K562 (cell line): ENCODE data around the gene PRKRIP1. TPM values are rescaled to one million over a fixed set of nuclear protein-coding genes. Genes with fewer than 3 reads are reported as not detected.

Experiments used
- ATAC-seq: fragments of 200-7000 bp; cut with Tn5 transposase; 3 replicates; pipeline ENCODE4 v1.9.1; 2020; ENCODE audit warnings: moderate library complexity
- BruUV-seq: library from RNA; stranded (reverse); fragments of 400-500 nt; replicated peaks from 2 replicates; lab custom pipeline; 2021; lab: Mats Ljungman, UMichigan
- CTCF ChIA-PET: fragments of 300-600 bp; formaldehyde crosslinking; extraction: SDS; loops from one replicate; lab custom pipeline; 2021; ENCODE audit warnings: low intra/inter-chr PET ratio; lab: Yijun Ruan, JAX
- POLR2A ChIA-PET: fragments of 300-600, 350-650 bp; sonication (Branson Sonifier 250); formaldehyde crosslinking; extraction: SDS; loops from one replicate; lab custom pipeline; 2021; ENCODE audit warnings: antibody characterized with exemption, inconsistent platforms; lab: Yijun Ruan, JAX
- DNase-seq, 4 experiments: peaks; one replicate each; pipeline versions ENCODE4 v3.0.0 to v3.0.0-alpha.2; 2011 to 2018; ENCODE audit warnings: low spot score in 3 of 4, mixed read lengths in 3 of 4; ENCODE audit errors: extremely low read depth in 1 of 4
- FAIRE-seq: peaks from 2 replicates; lab custom pipeline; 2011; peaks lifted over from hg19 to GRCh38; lab: Jason Lieb, UNC
- H2AFZ ChIP-seq: 2 replicates; pipeline ENCODE4 v1.6.0; 2011; ENCODE audit warnings: low read depth, low read length, control low read depth, inconsistent platforms
- H3K27ac ChIP-seq: fragments of 200-600 bp; 3 replicates; pipeline ENCODE4 v1.8.0; 2011; ENCODE audit warnings: low read depth, mild to moderate bottlenecking, control low read depth, inconsistent platforms, low read length, moderate library complexity, mixed read lengths; ENCODE audit errors: extremely low read depth
- H3K27me3 ChIP-seq, 2 experiments: fragments of 300-600 bp in 1 of 2; 2 replicates in 1 of 2; 3 replicates in 1 of 2; pipeline versions ENCODE4 v1.6.0 to v1.8.0; 2011; ENCODE audit warnings: inconsistent platforms in 2 of 2, low read length in 2 of 2, mild to moderate bottlenecking in 1 of 2, mixed read lengths in 1 of 2, moderate library complexity in 1 of 2; ENCODE audit not compliant: control insufficient read depth in 2 of 2, insufficient read depth in 2 of 2
- H3K36me3 ChIP-seq: fragments of 300-600 bp; 3 replicates; pipeline ENCODE4 v1.8.0; 2011; ENCODE audit warnings: mild to moderate bottlenecking, low read length, inconsistent platforms; ENCODE audit not compliant: control insufficient read depth, insufficient read depth
- H3K4me1 ChIP-seq, 2 experiments: fragments of 200-600 bp in 1 of 2; replicated peaks in 1 of 2; 2 replicates in 1 of 2; 3 replicates in 1 of 2; pipeline versions ENCODE4 v1.5.1 to v1.8.0; 2011; ENCODE audit warnings: inconsistent platforms in 2 of 2, low read length in 2 of 2, mild to moderate bottlenecking in 1 of 2, mixed read lengths in 1 of 2, moderate library complexity in 1 of 2; ENCODE audit not compliant: control insufficient read depth in 2 of 2, insufficient read depth in 2 of 2
- H3K4me2 ChIP-seq: 2 replicates; pipeline ENCODE4 v1.6.1; 2011; ENCODE audit warnings: low read length, control low read depth, inconsistent platforms, mixed read lengths; ENCODE audit not compliant: insufficient read depth
- H3K4me3 ChIP-seq: fragments of 200-600 bp; sonication (generic), shearing (Covaris generic); 2 replicates; pipeline ENCODE4 v1.5.1; 2016; ENCODE audit warnings: control low read depth, inconsistent platforms
- H3K79me2 ChIP-seq: fragments of 200-600 bp; 3 replicates; pipeline ENCODE4 v1.8.0; 2011; ENCODE audit warnings: low read length, inconsistent platforms; ENCODE audit not compliant: control insufficient read depth, insufficient read depth
- H3K9ac ChIP-seq, 2 experiments: 2 replicates each; pipeline versions ENCODE4 v1.6.0 to v1.6.1; 2011; ENCODE audit warnings: low read depth in 2 of 2, low read length in 2 of 2, control low read depth in 1 of 2, inconsistent platforms in 1 of 2, mild to moderate bottlenecking in 1 of 2, mixed read lengths in 1 of 2; ENCODE audit not compliant: insufficient read depth in 1 of 2
- H3K9me1 ChIP-seq: one replicate; pipeline ENCODE4 v1.6.0; 2011; ENCODE audit warnings: inconsistent platforms, mild to moderate bottlenecking, low read length, moderate library complexity; ENCODE audit not compliant: control insufficient read depth, insufficient read depth
- H3K9me3 ChIP-seq: replicated peaks from 2 replicates; pipeline ENCODE4 v1.5.1; 2011; ENCODE audit warnings: low read depth, low read length, inconsistent platforms; ENCODE audit not compliant: control insufficient read depth, insufficient read depth
- H4K20me1 ChIP-seq: replicated peaks from 2 replicates; pipeline ENCODE4 v1.6.1; 2011; ENCODE audit warnings: low read length, inconsistent platforms, mixed read lengths; ENCODE audit not compliant: control insufficient read depth, insufficient read depth
- FOSL1 ChIP-seq: fragments of 200-800 bp; sonication (Bioruptor generic); conservative IDR thresholded peaks from 2 replicates; pipeline ENCODE4 v1.6.1; 2016; ENCODE audit warnings: missing genetic modification characterization, missing compliant biosample characterization
- L3MBTL2 ChIP-seq: fragments of 450-650 bp; IDR thresholded peaks from 2 replicates; pipeline ENCODE4 v1.6.1; 2016; ENCODE audit warnings: mild to moderate bottlenecking, moderate library complexity
- NR4A1 ChIP-seq, 2 experiments: fragments of 250-450 bp in 1 of 2; fragments of 450-650 bp in 1 of 2; sonication (Bioruptor Pico) in 1 of 2; IDR thresholded peaks; 2 replicates each; pipeline versions ENCODE4 v1.4.0 to v1.6.1; 2016 to 2020; ENCODE audit warnings: mild to moderate bottlenecking in 2 of 2, missing compliant biosample characterization in 1 of 2, missing genetic modification characterization in 1 of 2, moderate library complexity in 1 of 2
- WGBS: fragments of 100-300 bp; shearing (Covaris generic); methylation state at CpG from one replicate; pipeline ENCODE4 v1.1.6; 2016; ENCODE audit warnings: low coverage, mixed read lengths; ENCODE audit not compliant: insufficient coverage; ENCODE audit errors: missing lambda C conversion rate; 5-methylcytosine and 5-hydroxymethylcytosine counted together
- in situ Hi-C: fragments of 300-500 bp; cut with MboI; formaldehyde crosslinking; loops from 4 replicates; pipeline ENCODE4 v1.15.0; 2018; ENCODE audit warnings: inconsistent platforms, mixed read lengths
- intact Hi-C: fragments of 100-400 bp; cut with micrococcal nuclease; formaldehyde crosslinking; loops from 2 replicates; pipeline ENCODE4 v1.14.2; 2022
- polyA plus RNA-seq, 8 experiments: library from polyadenylated mRNA; depleted of rRNA in 4 of 8; stranded (reverse) in 5 of 8; unstranded in 3 of 8; fragments of >200 nt; fragmentation: Nextera tagmentation in 2 of 8; fragmentation: Illumina TruSeq in 1 of 8; extraction: Ambion mirVana in 2 of 8; extraction: Trizol in 1 of 8; gene quantifications; 2 replicates each; pipeline versions ENCODE4 v1.2.1 to v1.2.3, GENCODE V29; 2011 to 2014; ENCODE audit warnings: inconsistent platforms in 1 of 8, missing spikeins in 1 of 8
- total RNA-seq, 7 experiments: library from RNA; depleted of rRNA in 6 of 7; stranded (reverse); fragments of >200 nt in 6 of 7; fragmentation: Illumina TruSeq in 2 of 7; extraction: Trizol in 2 of 7; gene quantifications; 2 replicates each; pipeline versions ENCODE4 v1.2.1 to v1.2.3, GENCODE V29; 2011 to 2021; ENCODE audit warnings: low replicate concordance in 1 of 7
- TF ChIP-seq, protein P1 (sequence below): fragments of 450-650 bp; IDR thresholded peaks from 2 replicates; pipeline ENCODE4 v1.6.1; 2016

The PRKRIP1 gene
- total and polyA plus RNA-seq, 9 of the 15 experiments (the other 6 are each of a cell fraction or from before 2014, with no cell fraction given) = 14.9 to 52.1 (median 19.8) TPM

DNA sequence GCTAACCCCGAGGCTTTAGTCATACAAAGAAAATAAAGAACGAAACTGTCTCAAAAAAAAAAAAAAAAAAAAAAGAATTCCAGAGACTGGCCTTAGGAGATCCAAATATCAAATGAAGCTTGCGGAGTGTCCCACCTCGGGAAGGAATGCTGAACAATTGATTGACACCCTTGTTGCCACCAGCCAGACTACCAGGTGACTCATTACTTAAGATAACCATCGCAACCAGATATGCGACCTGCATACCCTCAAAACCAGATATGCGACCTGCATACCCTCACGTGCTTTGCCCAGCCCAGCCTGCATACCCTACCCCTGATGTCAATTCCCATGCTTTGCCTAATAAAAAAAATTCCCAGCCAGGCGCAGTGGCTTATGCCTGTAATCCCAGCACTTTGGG, 2.7 kb upstream of the PRKRIP1 start:
- no TSS peak for BruUV-seq
- no peak overlapping the region for H3K9ac ChIP-seq
- H3K9me3 ChIP-seq = no peaks in the 10 kb centered on the region
- H3K79me2 ChIP-seq = peaks cover 14% of the 10 kb centered on the region
- H3K27me3 ChIP-seq = no peaks in the 10 kb centered on the region
- peaks cover 11% of the 10 kb centered on the region for H4K20me1 ChIP-seq
- no peak for ATAC-seq
- intact Hi-C loops = loop anchor here (5.0 to 10.0 kb wide), 2 partner anchors 71 to 849 kb away; no protein-coding TSS in a partner anchor
- CTCF ChIA-PET = no interaction called here
- in situ Hi-C loops = loop anchor here (5.0 kb wide), 1 partner anchor 111 kb away; no protein-coding TSS in a partner anchor
- POLR2A ChIA-PET = interaction anchor here (0.7 kb wide), 2 partner anchors 13 to 79 kb away, joined by 3 to 4 read pairs; no protein-coding TSS in a partner anchor
- H3K4me3 ChIP-seq = no peak overlapping the region
- peaks cover 5 to 15% of the 10 kb centered on the region in 2 experiments; a peak in 3 of 5 replicates for H3K4me1 ChIP-seq
- WGBS = 73% methylated on average over 9 of the region's 9 CpGs
- no peak overlapping the region for H3K4me2 ChIP-seq
- TF ChIP-seq FOSL1 (0 out of 2 replicates have a peak, but pooled peaks have one; percentile 32), L3MBTL2 (no peak), NR4A1 (CRISPR knock-in tag; IDR thresholded peaks at IDR 0.05) (no peak), NR4A1 (tag; IDR thresholded peaks at IDR 0.05) (no peak)
- TF ChIP-seq, protein P1, sequence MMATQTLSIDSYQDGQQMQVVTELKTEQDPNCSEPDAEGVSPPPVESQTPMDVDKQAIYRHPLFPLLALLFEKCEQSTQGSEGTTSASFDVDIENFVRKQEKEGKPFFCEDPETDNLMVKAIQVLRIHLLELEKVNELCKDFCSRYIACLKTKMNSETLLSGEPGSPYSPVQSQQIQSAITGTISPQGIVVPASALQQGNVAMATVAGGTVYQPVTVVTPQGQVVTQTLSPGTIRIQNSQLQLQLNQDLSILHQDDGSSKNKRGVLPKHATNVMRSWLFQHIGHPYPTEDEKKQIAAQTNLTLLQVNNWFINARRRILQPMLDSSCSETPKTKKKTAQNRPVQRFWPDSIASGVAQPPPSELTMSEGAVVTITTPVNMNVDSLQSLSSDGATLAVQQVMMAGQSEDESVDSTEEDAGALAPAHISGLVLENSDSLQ = peak; percentile 67; the same call in 1 of the 2 replicates
- H3K27ac ChIP-seq = no peak overlapping the region
- H2AFZ ChIP-seq = no peak overlapping the region
- no peak for FAIRE-seq
- H3K9me1 ChIP-seq = no peaks in the 10 kb centered on the region
- peaks cover 46% of the 10 kb centered on the region; the same call in 2 of the 3 replicates for H3K36me3 ChIP-seq
- DNase-seq = no peak
